Right lobe of liver (tissue), 6 donors: ENCODE results near the gene DAND5. TPM values are rescaled to one million over a fixed set of nuclear protein-coding genes. Genes with fewer than 3 reads are reported as not detected.

Experiments used
- ATAC-seq, 4 donors: fragments of 200-7000 bp; cut with Tn5 transposase; one replicate each; pipeline ENCODE4 v1.9.1; 2020; ENCODE audit warnings: mild to moderate bottlenecking in 4 of 4, moderate library complexity in 4 of 4
- DNase-seq, 3 donors: peaks; one replicate each; pipeline ENCODE4 v3.0.0-alpha.2; 2020
- H3K27ac ChIP-seq, 3 donors: fragments of 200-600 bp; one replicate each; pipeline ENCODE4 v1.8.0; 2022
- H3K27me3 ChIP-seq, 2 donors: fragments of 200-600 bp; one replicate each; pipeline ENCODE4 v1.8.0; 2022
- H3K36me3 ChIP-seq, 4 donors: fragments of 200-600 bp; sonication (generic) in 1 of 4; one replicate each; pipeline versions ENCODE4 v1.5.1 to v1.8.0; 2017 to 2022; ENCODE audit warnings: control low read depth in 1 of 4
- H3K4me1 ChIP-seq, 4 donors: fragments of 200-600 bp; sonication (generic) in 1 of 4; one replicate each; pipeline versions ENCODE4 v1.5.1 to v1.8.0; 2017 to 2022; ENCODE audit warnings: control low read depth in 1 of 4
- H3K4me3 ChIP-seq, 3 donors: fragments of 200-600 bp; one replicate each; pipeline ENCODE4 v1.8.0; 2022
- H3K9me3 ChIP-seq, 4 donors: fragments of 200-600 bp; sonication (generic) in 1 of 4; one replicate each; pipeline versions ENCODE4 v1.5.1 to v1.8.0; 2017 to 2022; ENCODE audit warnings: control low read depth in 1 of 4
- POLR2A ChIP-seq: fragments of 450-650 bp; IDR thresholded peaks from one replicate; pipeline ENCODE4 v1.6.1; 2017; ENCODE audit warnings: antibody characterized with exemption, mild to moderate bottlenecking
- WGBS: methylation state at CpG from one replicate; pipeline ENCODE4 v1.1.6; 2018; ENCODE audit warnings: low coverage, low lambda C conversion rate; ENCODE audit not compliant: insufficient coverage; ENCODE audit errors: missing lambda C conversion rate; 5-methylcytosine and 5-hydroxymethylcytosine counted together
- intact Hi-C, 2 donors: fragments of 100-400 bp; cut with DNase I; formaldehyde crosslinking; loops; one replicate each; pipeline versions ENCODE4 v1.11.2 to v1.14.1; 2022
- total RNA-seq, 6 experiments: library from RNA; depleted of rRNA in 2 of 6; stranded (reverse); fragments of >200 nt in 2 of 6; fragmentation: NEBNext Ultra II Directional in 3 of 6; extraction: Animal tissue kit (Norgen Biotek cat#: 25700) in 3 of 6; gene quantifications; one replicate each; pipeline versions ENCODE4 v1.1.0 to v1.2.4, GENCODE V29; 2016 to 2023
- TF ChIP-seq, protein P1 (sequence below), 4 donors: fragments of 200-600 bp in 3 of 4; fragments of 450-650 bp in 1 of 4; IDR thresholded peaks; one replicate each; pipeline versions ENCODE4 v1.5.1 to v1.8.0; 2016 to 2022; ENCODE audit warnings: antibody characterized with exemption in 4 of 4, mild to moderate bottlenecking in 2 of 4
- donor health status: DM: no; HTN: yes; CAD: no.
- donor health status: DM: no; HTN: no; CAD: no.
- donor health status: DM: no; HTN: no; CAD: no.
- donor health status: DM: no; HTN: yes; CAD: no.
- donor health status: DM: no; HTN: yes; CAD: no.

Gene DAND5
- total RNA-seq, 6 experiments from 2014 or later, result not detected

GRCh38 chr19:12936582-12936981 is 32.8 kb upstream of the DAND5 start:
- 51% methylated on average over 2 of the region's 7 CpGs for WGBS
- TF ChIP-seq, protein P1, sequence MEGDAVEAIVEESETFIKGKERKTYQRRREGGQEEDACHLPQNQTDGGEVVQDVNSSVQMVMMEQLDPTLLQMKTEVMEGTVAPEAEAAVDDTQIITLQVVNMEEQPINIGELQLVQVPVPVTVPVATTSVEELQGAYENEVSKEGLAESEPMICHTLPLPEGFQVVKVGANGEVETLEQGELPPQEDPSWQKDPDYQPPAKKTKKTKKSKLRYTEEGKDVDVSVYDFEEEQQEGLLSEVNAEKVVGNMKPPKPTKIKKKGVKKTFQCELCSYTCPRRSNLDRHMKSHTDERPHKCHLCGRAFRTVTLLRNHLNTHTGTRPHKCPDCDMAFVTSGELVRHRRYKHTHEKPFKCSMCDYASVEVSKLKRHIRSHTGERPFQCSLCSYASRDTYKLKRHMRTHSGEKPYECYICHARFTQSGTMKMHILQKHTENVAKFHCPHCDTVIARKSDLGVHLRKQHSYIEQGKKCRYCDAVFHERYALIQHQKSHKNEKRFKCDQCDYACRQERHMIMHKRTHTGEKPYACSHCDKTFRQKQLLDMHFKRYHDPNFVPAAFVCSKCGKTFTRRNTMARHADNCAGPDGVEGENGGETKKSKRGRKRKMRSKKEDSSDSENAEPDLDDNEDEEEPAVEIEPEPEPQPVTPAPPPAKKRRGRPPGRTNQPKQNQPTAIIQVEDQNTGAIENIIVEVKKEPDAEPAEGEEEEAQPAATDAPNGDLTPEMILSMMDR (IDR thresholded peaks at IDR 0.05), result no peak
- no peak for TF ChIP-seq POLR2A
- intact Hi-C loops, result loop anchor here in 1 of 2 donors (10.0 kb wide), 1 partner anchor 52 kb away; the partner anchor contains the start of genes DNASE2 and KLF1
- H3K4me3 ChIP-seq, result no peak overlapping the region
- H3K4me1 ChIP-seq, result peaks cover 0 to 42% (median 17%) of the 10 kb centered on the region in 4 donors
- no peak overlapping the region for H3K27ac ChIP-seq
- no peaks in the 10 kb centered on the region for H3K27me3 ChIP-seq
- no peak for ATAC-seq
- no peak for DNase-seq
- H3K9me3 ChIP-seq, result no peaks in the 10 kb centered on the region
- peaks cover 7 to 26% (median 18%) of the 10 kb centered on the region in 4 donors for H3K36me3 ChIP-seq

DNA sequence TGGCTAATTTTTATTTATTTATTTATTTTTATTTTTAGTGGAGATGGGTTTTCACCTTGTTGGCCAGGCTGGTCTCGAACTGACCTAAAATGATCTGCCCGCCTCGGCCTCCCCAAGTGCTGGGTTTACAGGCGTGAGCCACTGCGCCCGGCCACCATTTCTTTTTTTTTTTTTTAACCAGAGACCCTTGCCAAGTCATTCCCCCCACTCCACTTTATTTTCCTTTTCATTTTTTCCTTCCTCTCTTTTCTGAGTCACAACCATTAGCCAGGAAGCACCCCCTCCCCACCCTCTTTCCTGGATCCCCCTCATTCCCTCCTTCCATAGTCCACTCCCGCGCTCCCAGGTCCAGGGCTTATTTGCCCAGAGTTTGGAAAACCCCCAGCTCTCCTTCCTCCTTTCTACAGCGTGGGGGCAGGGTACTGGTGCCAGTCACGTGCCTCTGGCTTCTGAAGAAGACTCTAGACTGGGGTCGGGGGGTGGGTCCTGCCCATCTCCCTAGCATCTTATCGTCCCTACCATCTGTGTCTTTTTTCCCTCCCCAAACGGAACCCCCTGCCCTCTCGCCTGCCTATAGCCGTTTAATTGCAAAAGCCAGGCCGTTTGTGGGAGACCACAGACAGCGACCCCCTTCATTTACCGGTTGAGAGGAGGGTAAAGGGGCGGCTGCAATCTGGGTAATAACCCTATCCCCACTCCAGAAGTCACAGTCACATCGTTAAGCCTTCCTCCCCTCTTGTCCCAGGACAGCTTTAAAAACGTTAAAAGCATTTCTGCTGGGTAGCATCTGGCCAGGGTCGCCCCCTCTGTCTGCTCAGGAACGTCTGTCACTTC is 32.1 kb upstream of the DAND5 start:
- H3K4me3 ChIP-seq, result peak overlapping the region; percentile 43 to 100 (median 97)
- no peaks in the 10 kb centered on the region for H3K27me3 ChIP-seq
- H3K4me1 ChIP-seq, result peaks cover 0 to 46% (median 13%) of the 10 kb centered on the region in 4 donors
- H3K27ac ChIP-seq, result peak overlapping the region in 2 of 3 donors; percentile 48 to 49
- no peaks in the 10 kb centered on the region for H3K9me3 ChIP-seq
- DNase-seq (peak in 2 of 3 donors; percentile 57 to 64), ATAC-seq (peak in 2 of 4 donors; percentile 1 to 5)
- peaks cover 7 to 32% (median 23%) of the 10 kb centered on the region in 4 donors for H3K36me3 ChIP-seq
- 19% methylated on average over 20 of the region's 23 CpGs for WGBS
- no peak for TF ChIP-seq POLR2A
- TF ChIP-seq, protein P1 (IDR thresholded peaks at IDR 0.05), result no peak
- intact Hi-C loops, result loop anchor here in 1 of 2 donors (10.0 kb wide), 1 partner anchor 53 kb away; the partner anchor contains the start of genes DNASE2 and KLF1

GRCh38 chr19:12937927-12938778 is 31.2 kb upstream of the DAND5 start, which contains the start of gene CALR:
Gene CALR (plus strand): TSS chr19:12938609. CDS start chr19:12938680, 71 bp downstream.
- intact Hi-C loops, result loop anchor here in 1 of 2 donors (10.0 kb wide), 1 partner anchor 53 kb away; the partner anchor contains the start of genes DNASE2 and KLF1
- Histone ChIP-seq H3K4me1 (peaks cover 0 to 45% (median 11%) of the 10 kb centered on the region in 4 donors), H3K4me3 (peak within 1 kb of the TSS; percentile 94 to 100 (median 97)), H3K27me3 (no peaks in the 10 kb centered on the region), H3K27ac (peak within 1 kb of the TSS; percentile 77 to 92 (median 81)), H3K9me3 (no peaks in the 10 kb centered on the region), H3K36me3 (peaks cover 7 to 41% (median 28%) of the 10 kb centered on the region in 4 donors)
- WGBS, result 0% methylated on average over 16 of the region's 63 CpGs
- peak; percentile 78 to 92 (median 88) for ATAC-seq
- peak; percentile 100 for TF ChIP-seq POLR2A
- TF ChIP-seq, protein P1 (IDR thresholded peaks at IDR 0.05), result no peak
- peak; percentile 99 to 100 (median 99) for DNase-seq
